ENCODE data around the gene BEND6.
A peak's percentile ranks its signal among the peaks of the same experiment; 100 is the strongest.

The BEND6 gene

DNA sequence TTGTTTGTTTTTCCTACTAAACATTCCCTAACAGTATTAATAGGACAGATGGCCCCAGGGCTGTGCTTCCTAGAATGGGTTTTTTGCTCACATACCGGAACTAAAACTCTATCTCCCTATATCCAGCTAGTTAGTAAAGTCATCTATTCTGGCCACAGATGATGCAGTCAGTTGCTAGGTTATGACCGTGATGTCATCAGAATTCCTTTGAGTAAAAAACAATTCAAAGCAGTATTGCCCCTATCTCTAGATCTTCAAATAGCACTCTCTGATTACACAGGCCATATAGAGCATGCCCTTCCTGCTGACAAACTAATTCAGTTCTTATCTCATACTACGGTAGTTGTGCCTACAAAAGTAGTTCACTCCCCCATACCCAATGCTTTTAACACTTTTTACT lies 117.2 kb downstream of the BEND6 start:
- Histone ChIP-seq H3K9me3 (ENCODE audit: insufficient read depth, low read depth, low read length) (no peaks in the 10 kb centered on the region), H3K4me2 (ENCODE audit: low read depth, low read length, poor library complexity, severe bottlenecking) (no peak overlapping the region), H3K4me1 (ENCODE audit: insufficient read depth, low read length, poor library complexity, severe bottlenecking) (no peaks in the 10 kb centered on the region), H3K4me3 (ENCODE audit: low read length, poor library complexity, severe bottlenecking) (no peak overlapping the region), H3F3A (ENCODE audit: low read depth) (no peaks in the 10 kb centered on the region), H2AFZ (ENCODE audit: low read length) (no peak overlapping the region), H3K36me3 (ENCODE audit: insufficient read depth, low read length) (no peaks in the 10 kb centered on the region), H3K79me2 (ENCODE audit: insufficient read depth, low read length) (no peaks in the 10 kb centered on the region), H3K9ac (ENCODE audit: low read depth, low read length, poor library complexity, severe bottlenecking) (no peak overlapping the region), H4K20me1 (ENCODE audit: insufficient read depth, low read length, poor library complexity, severe bottlenecking) (no peaks in the 10 kb centered on the region), H3K9me2 (replicated peaks; ENCODE audit: low read depth, low read length) (no peaks in the 10 kb centered on the region), H3K27me3 (ENCODE audit: insufficient read depth, low read length, poor library complexity, severe bottlenecking) (no peaks in the 10 kb centered on the region)
- TF ChIP-seq EZH2phosphoT487 (IDR thresholded peaks at IDR 0.05; ENCODE audit: borderline replicate concordance): no peak
- TF ChIP-seq, protein P1, sequence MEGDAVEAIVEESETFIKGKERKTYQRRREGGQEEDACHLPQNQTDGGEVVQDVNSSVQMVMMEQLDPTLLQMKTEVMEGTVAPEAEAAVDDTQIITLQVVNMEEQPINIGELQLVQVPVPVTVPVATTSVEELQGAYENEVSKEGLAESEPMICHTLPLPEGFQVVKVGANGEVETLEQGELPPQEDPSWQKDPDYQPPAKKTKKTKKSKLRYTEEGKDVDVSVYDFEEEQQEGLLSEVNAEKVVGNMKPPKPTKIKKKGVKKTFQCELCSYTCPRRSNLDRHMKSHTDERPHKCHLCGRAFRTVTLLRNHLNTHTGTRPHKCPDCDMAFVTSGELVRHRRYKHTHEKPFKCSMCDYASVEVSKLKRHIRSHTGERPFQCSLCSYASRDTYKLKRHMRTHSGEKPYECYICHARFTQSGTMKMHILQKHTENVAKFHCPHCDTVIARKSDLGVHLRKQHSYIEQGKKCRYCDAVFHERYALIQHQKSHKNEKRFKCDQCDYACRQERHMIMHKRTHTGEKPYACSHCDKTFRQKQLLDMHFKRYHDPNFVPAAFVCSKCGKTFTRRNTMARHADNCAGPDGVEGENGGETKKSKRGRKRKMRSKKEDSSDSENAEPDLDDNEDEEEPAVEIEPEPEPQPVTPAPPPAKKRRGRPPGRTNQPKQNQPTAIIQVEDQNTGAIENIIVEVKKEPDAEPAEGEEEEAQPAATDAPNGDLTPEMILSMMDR (conservative IDR thresholded peaks at IDR 0.05; ENCODE audit: low read length): no peak

DNA sequence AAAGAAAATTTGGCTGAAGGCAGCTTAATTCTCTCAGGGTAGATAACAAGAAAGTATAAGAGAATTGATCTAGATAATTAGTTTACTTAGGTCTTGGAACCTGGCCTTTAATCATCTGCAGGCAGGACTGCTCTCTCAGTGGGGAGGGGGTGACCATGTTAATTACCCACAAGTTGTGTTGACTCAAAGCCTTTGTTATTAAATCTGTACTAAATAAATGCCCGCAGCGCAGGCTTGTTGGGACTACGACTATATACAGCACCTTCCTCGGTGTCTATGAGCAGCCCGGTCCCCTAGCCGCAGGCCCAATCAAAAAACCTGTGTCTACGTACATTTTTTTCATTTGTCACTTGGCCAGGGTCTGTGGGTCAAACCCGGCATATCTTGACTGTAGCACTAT lies 119.5 kb downstream of the BEND6 start:
- H3K9ac ChIP-seq (ENCODE audit: low read depth, low read length, poor library complexity, severe bottlenecking): no peak overlapping the region
- no peaks in the 10 kb centered on the region for H3K79me2 ChIP-seq (ENCODE audit: insufficient read depth, low read length)
- no peaks in the 10 kb centered on the region for H3F3A ChIP-seq (ENCODE audit: low read depth)
- H3K4me3 ChIP-seq (ENCODE audit: low read length, poor library complexity, severe bottlenecking): no peak overlapping the region
- H3K4me2 ChIP-seq (ENCODE audit: low read depth, low read length, poor library complexity, severe bottlenecking): no peak overlapping the region
- H3K9me3 ChIP-seq (ENCODE audit: insufficient read depth, low read depth, low read length): no peaks in the 10 kb centered on the region
- no peak overlapping the region for H2AFZ ChIP-seq (ENCODE audit: low read length)
- H3K27me3 ChIP-seq (ENCODE audit: insufficient read depth, low read length, poor library complexity, severe bottlenecking): no peaks in the 10 kb centered on the region
- TF ChIP-seq EZH2phosphoT487 (IDR thresholded peaks at IDR 0.05; ENCODE audit: borderline replicate concordance): no peak
- TF ChIP-seq, protein P1 (conservative IDR thresholded peaks at IDR 0.05; ENCODE audit: low read length): no peak
- H3K36me3 ChIP-seq (ENCODE audit: insufficient read depth, low read length): no peaks in the 10 kb centered on the region
- H3K9me2 ChIP-seq (replicated peaks; ENCODE audit: low read depth, low read length): no peaks in the 10 kb centered on the region
- no peaks in the 10 kb centered on the region for H4K20me1 ChIP-seq (ENCODE audit: insufficient read depth, low read length, poor library complexity, severe bottlenecking)
- H3K4me1 ChIP-seq (ENCODE audit: insufficient read depth, low read length, poor library complexity, severe bottlenecking): no peaks in the 10 kb centered on the region

DNA sequence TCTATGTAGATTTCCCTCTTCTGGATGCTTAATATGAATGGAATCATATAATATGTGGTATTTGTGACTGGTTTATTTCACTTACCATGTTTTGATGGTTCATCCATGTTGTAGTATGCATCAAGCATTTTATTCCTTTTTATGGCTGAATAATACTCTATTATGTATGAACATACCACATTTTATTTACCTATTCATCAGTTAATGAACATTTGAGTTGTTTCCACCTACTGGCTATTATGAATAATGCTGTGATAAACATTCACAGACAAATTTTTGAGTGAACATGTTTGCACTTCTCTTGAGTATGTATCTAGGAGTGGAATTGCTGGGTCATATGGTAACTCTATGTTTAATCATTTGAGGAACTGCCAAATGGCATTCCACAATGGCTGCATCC lies 120.2 kb downstream of the BEND6 start:
- Histone ChIP-seq H3K27me3 (ENCODE audit: insufficient read depth, low read length, poor library complexity, severe bottlenecking) (no peaks in the 10 kb centered on the region), H3K9me2 (replicated peaks; ENCODE audit: low read depth, low read length) (no peaks in the 10 kb centered on the region), H3K36me3 (ENCODE audit: insufficient read depth, low read length) (no peaks in the 10 kb centered on the region), H3K79me2 (ENCODE audit: insufficient read depth, low read length) (no peaks in the 10 kb centered on the region), H3K4me2 (ENCODE audit: low read depth, low read length, poor library complexity, severe bottlenecking) (no peak overlapping the region), H3K9me3 (ENCODE audit: insufficient read depth, low read depth, low read length) (no peaks in the 10 kb centered on the region), H3F3A (ENCODE audit: low read depth) (no peaks in the 10 kb centered on the region), H3K4me3 (ENCODE audit: low read length, poor library complexity, severe bottlenecking) (no peak overlapping the region), H2AFZ (ENCODE audit: low read length) (no peak overlapping the region), H4K20me1 (ENCODE audit: insufficient read depth, low read length, poor library complexity, severe bottlenecking) (no peaks in the 10 kb centered on the region), H3K4me1 (ENCODE audit: insufficient read depth, low read length, poor library complexity, severe bottlenecking) (no peaks in the 10 kb centered on the region), H3K9ac (ENCODE audit: low read depth, low read length, poor library complexity, severe bottlenecking) (no peak overlapping the region)
- TF ChIP-seq, protein P1 (conservative IDR thresholded peaks at IDR 0.05; ENCODE audit: low read length): peak; percentile 27
- TF ChIP-seq EZH2phosphoT487 (IDR thresholded peaks at IDR 0.05; ENCODE audit: borderline replicate concordance): no peak
